H1 (cell line): ENCODE measurements around the gene TYW1B. TPM values are rescaled to one million over a fixed set of nuclear protein-coding genes. Genes with fewer than 3 reads are reported as not detected.

Experiments
- CTCF ChIA-PET: fragments of 300-600 bp; sonication (Branson Sonifier 250); formaldehyde crosslinking; loops from one replicate; lab custom pipeline; 2021; ENCODE audit not compliant: partially characterized antibody; lab: Charles Lee
- POLR2A ChIA-PET: fragments of 300-600 bp; sonication (Branson Sonifier 250); formaldehyde crosslinking; loops from one replicate; lab custom pipeline; 2021; ENCODE audit warnings: inconsistent platforms; ENCODE audit not compliant: partially characterized antibody; lab: Charles Lee
- DNase-seq, 2 experiments: peaks; one replicate each; pipeline versions ENCODE4 v3.0.0 to v3.0.0-alpha.2; 2010 to 2022; ENCODE audit warnings: low spot score in 2 of 2, low read depth in 1 of 2, mixed read lengths in 1 of 2
- FAIRE-seq: peaks from 2 replicates; lab custom pipeline; 2011; peaks lifted over from hg19 to GRCh38; lab: Jason Lieb, UNC
- H2AFZ ChIP-seq: 2 replicates; pipeline ENCODE4 v1.8.1; 2012; ENCODE audit warnings: low read length, inconsistent platforms
- H2AK5ac ChIP-seq: 2 replicates; pipeline ENCODE4 v1.6.1; 2013; ENCODE audit warnings: low read depth, low read length
- H2BK120ac ChIP-seq: replicated peaks from 2 replicates; pipeline ENCODE3; 2013; ENCODE audit warnings: low read depth, low read length, inconsistent platforms
- H2BK12ac ChIP-seq: 2 replicates; pipeline ENCODE4 v1.6.1; 2013; ENCODE audit warnings: low read depth, low read length
- H2BK15ac ChIP-seq: 2 replicates; pipeline ENCODE4 v1.6.1; 2013; ENCODE audit warnings: low read length
- H2BK20ac ChIP-seq: 2 replicates; pipeline ENCODE4 v1.6.1; 2013; ENCODE audit warnings: low read length
- H2BK5ac ChIP-seq: 2 replicates; pipeline ENCODE4 v1.6.1; 2013; ENCODE audit warnings: low read depth, low read length
- H3K14ac ChIP-seq: 2 replicates; pipeline ENCODE4 v1.6.1; 2013; ENCODE audit warnings: inconsistent platforms; ENCODE audit not compliant: insufficient read length
- H3K18ac ChIP-seq: 2 replicates; pipeline ENCODE4 v1.6.1; 2013; ENCODE audit warnings: low read length; ENCODE audit errors: extremely low read depth
- H3K23ac ChIP-seq: 2 replicates; pipeline ENCODE4 v1.6.1; 2013; ENCODE audit warnings: inconsistent platforms; ENCODE audit not compliant: insufficient read length
- H3K23me2 ChIP-seq: 2 replicates; pipeline ENCODE4 v1.6.1; 2013; ENCODE audit warnings: low read depth, low read length
- H3K27ac ChIP-seq: 2 replicates; pipeline ENCODE4 v1.6.1; 2011; ENCODE audit warnings: low read depth, low read length, inconsistent platforms
- H3K27me3 ChIP-seq, 4 experiments: replicated peaks in 1 of 4; 1 replicate in 1 of 4; 2 replicates in 3 of 4; pipeline versions ENCODE4 v1.6.1 to v1.8.1; 2011 to 2013; ENCODE audit warnings: low read length in 3 of 4, mild to moderate bottlenecking in 3 of 4, inconsistent platforms in 2 of 4, mixed read lengths in 2 of 4, moderate library complexity in 1 of 4; ENCODE audit not compliant: control insufficient read depth in 3 of 4, insufficient read depth in 3 of 4; ENCODE audit errors: extremely low read depth in 1 of 4
- H3K36me3 ChIP-seq, 4 experiments: 2 replicates each; pipeline versions ENCODE4 v1.6.1 to v1.8.1; 2011 to 2013; ENCODE audit warnings: mild to moderate bottlenecking in 4 of 4, low read length in 3 of 4, moderate library complexity in 2 of 4, control low read depth in 1 of 4, inconsistent platforms in 1 of 4; ENCODE audit not compliant: insufficient read depth in 4 of 4, control insufficient read depth in 2 of 4
- H3K4ac ChIP-seq: replicated peaks from 2 replicates; pipeline ENCODE3; 2013; ENCODE audit warnings: low read length, low read depth, mixed read lengths, inconsistent platforms; ENCODE audit not compliant: insufficient read length
- H3K4me1 ChIP-seq, 4 experiments: replicated peaks in 1 of 4; 1 replicate in 1 of 4; 2 replicates in 3 of 4; pipeline versions ENCODE4 v1.6.1 to v1.8.1; 2011 to 2013; ENCODE audit warnings: low read length in 3 of 4, inconsistent platforms in 2 of 4, mixed read lengths in 1 of 4; ENCODE audit not compliant: insufficient read depth in 4 of 4, control insufficient read depth in 3 of 4
- H3K4me2 ChIP-seq, 2 experiments: 2 replicates each; pipeline versions ENCODE4 v1.6.1 to v1.8.1; 2011 to 2013; ENCODE audit warnings: low read depth in 2 of 2, low read length in 2 of 2, control low read depth in 1 of 2, inconsistent platforms in 1 of 2, mild to moderate bottlenecking in 1 of 2; ENCODE audit not compliant: insufficient read depth in 1 of 2
- H3K4me3 ChIP-seq, 4 experiments: fragments of 200-600, 300-600 bp in 1 of 4; sonication (generic), shearing (Covaris generic), sonication (Bioruptor Twin) in 1 of 4; 2 replicates each; pipeline versions ENCODE4 v1.5.1 to v1.8.1; 2011 to 2016; ENCODE audit warnings: low read length in 4 of 4, low read depth in 3 of 4, control low read depth in 2 of 4, inconsistent platforms in 2 of 4, mild to moderate bottlenecking in 2 of 4, mixed read lengths in 1 of 4, moderate library complexity in 1 of 4; ENCODE audit not compliant: insufficient read depth in 2 of 4; ENCODE audit errors: extremely low read depth in 1 of 4
- H3K56ac ChIP-seq: replicated peaks from 2 replicates; pipeline ENCODE3; 2013; ENCODE audit warnings: low read depth, mild to moderate bottlenecking, mixed read lengths, low read length, inconsistent platforms; ENCODE audit not compliant: insufficient read length
- H3K79me1 ChIP-seq: 2 replicates; pipeline ENCODE4 v1.6.1; 2013; ENCODE audit warnings: low read depth, low read length, control low read depth
- H3K79me2 ChIP-seq, 2 experiments: 2 replicates each; pipeline versions ENCODE4 v1.6.1 to v1.8.1; 2012 to 2013; ENCODE audit warnings: low read length in 2 of 2, mild to moderate bottlenecking in 2 of 2, inconsistent platforms in 1 of 2; ENCODE audit not compliant: insufficient read depth in 2 of 2, control insufficient read depth in 1 of 2
- H3K9ac ChIP-seq, 4 experiments: replicated peaks in 1 of 4; 1 replicate in 1 of 4; 2 replicates in 3 of 4; pipeline versions ENCODE4 v1.6.1 to v1.8.1; 2011 to 2013; ENCODE audit warnings: low read depth in 3 of 4, low read length in 3 of 4, control low read depth in 2 of 4, mild to moderate bottlenecking in 2 of 4, moderate library complexity in 2 of 4, inconsistent platforms in 1 of 4; ENCODE audit errors: extremely low read depth in 1 of 4
- H3K9me3 ChIP-seq, 2 experiments: 2 replicates each; pipeline versions ENCODE4 v1.6.1 to v1.8.1; 2012 to 2013; ENCODE audit warnings: mild to moderate bottlenecking in 2 of 2, moderate library complexity in 2 of 2, control low read depth in 1 of 2, inconsistent platforms in 1 of 2, low read depth in 1 of 2, low read length in 1 of 2, mixed read lengths in 1 of 2; ENCODE audit not compliant: insufficient read depth in 2 of 2
- H4K20me1 ChIP-seq, 2 experiments: replicated peaks in 1 of 2; 2 replicates each; pipeline versions ENCODE3 to v1.8.1; 2011 to 2013; ENCODE audit warnings: inconsistent platforms in 2 of 2, low read length in 2 of 2, mild to moderate bottlenecking in 1 of 2; ENCODE audit not compliant: insufficient read depth in 2 of 2, control insufficient read depth in 1 of 2
- H4K5ac ChIP-seq: 2 replicates; pipeline ENCODE4 v1.6.1; 2013; ENCODE audit warnings: low read length, low read depth, mixed read lengths, inconsistent platforms; ENCODE audit not compliant: insufficient read length
- H4K8ac ChIP-seq: 2 replicates; pipeline ENCODE4 v1.8.0; 2013; ENCODE audit warnings: mild to moderate bottlenecking, moderate library complexity, low read length, inconsistent platforms; ENCODE audit not compliant: insufficient read depth; ENCODE audit errors: extremely low read depth
- H4K91ac ChIP-seq: replicated peaks from 2 replicates; pipeline ENCODE3; 2013; ENCODE audit warnings: low read length, mixed read lengths, inconsistent platforms; ENCODE audit not compliant: insufficient read length
- ASH2L ChIP-seq: fragments of 200-600, 300-600 bp; sonication (generic); IDR thresholded peaks from one replicate; pipeline ENCODE4 v1.7.1; 2017; ENCODE audit warnings: low read length
- CBX8 ChIP-seq: fragments of 300-800, 300-1000 bp; sonication (generic); IDR thresholded peaks from 2 replicates; pipeline ENCODE4 v1.7.1; 2016; ENCODE audit warnings: low read depth, low read length, borderline replicate concordance
- CEBPB ChIP-seq: IDR thresholded peaks from 2 replicates; pipeline ENCODE4 v1.6.1; 2012; ENCODE audit warnings: low read depth, low read length
- CTBP2 ChIP-seq: IDR thresholded peaks from 2 replicates; pipeline ENCODE4 v1.7.0; 2011; ENCODE audit warnings: borderline replicate concordance, mild to moderate bottlenecking, moderate library complexity, mixed read lengths, low read length; ENCODE audit not compliant: insufficient read depth, insufficient read length
- KDM1A ChIP-seq: fragments of 200-600, 300-600 bp; sonication (generic); IDR thresholded peaks from 2 replicates; pipeline ENCODE4 v1.7.1; 2016; ENCODE audit warnings: mild to moderate bottlenecking, low read length, borderline replicate concordance
- KDM4A ChIP-seq: IDR thresholded peaks from one replicate; pipeline ENCODE4 v1.7.1; 2012; ENCODE audit warnings: low read depth, mild to moderate bottlenecking, moderate library complexity, low read length, inconsistent platforms; ENCODE audit not compliant: severe bottlenecking
- NRF1 ChIP-seq: IDR thresholded peaks from 2 replicates; pipeline ENCODE4 v1.6.1; 2011; ENCODE audit warnings: mild to moderate bottlenecking, low read depth, low read length, improper control_type of control experiment
- PHF8 ChIP-seq: fragments of 200-600 bp; sonication (generic); conservative IDR thresholded peaks from 2 replicates; pipeline ENCODE4 v1.7.1; 2012; ENCODE audit warnings: low read depth, mild to moderate bottlenecking, inconsistent platforms, low read length, moderate library complexity
- SIX5 ChIP-seq: IDR thresholded peaks from 2 replicates; pipeline ENCODE4 v1.6.1; 2011; ENCODE audit warnings: mild to moderate bottlenecking, low read depth, low read length
- TAF1 ChIP-seq: IDR thresholded peaks from 2 replicates; pipeline ENCODE4 v1.6.1; 2011; ENCODE audit warnings: mild to moderate bottlenecking, low read depth, low read length
- TBP ChIP-seq: IDR thresholded peaks from 2 replicates; pipeline ENCODE4 v1.6.1; 2011; ENCODE audit warnings: low read depth, low read length, improper control_type of control experiment
- WGBS, 2 experiments: shearing (Covaris generic) in 1 of 2; methylation state at CpG; one replicate each; pipeline versions ENCODE4 v1.1.6 to v1.1.7; 2013 to 2015; ENCODE audit warnings: low lambda C conversion rate in 2 of 2, mixed read lengths in 2 of 2, inconsistent platforms in 1 of 2, low coverage in 1 of 2, missing lambda C conversion rate in 1 of 2; ENCODE audit not compliant: insufficient replicate concordance in 2 of 2, insufficient coverage in 1 of 2, insufficient read length in 1 of 2; ENCODE audit errors: extremely low coverage in 1 of 2, missing lambda C conversion rate in 1 of 2; 5-methylcytosine and 5-hydroxymethylcytosine counted together
- polyA plus RNA-seq, 7 experiments: library from polyadenylated mRNA; depleted of rRNA in 3 of 7; stranded (reverse) in 5 of 7; unstranded in 2 of 7; fragments of >200 nt in 5 of 7; fragments of 200-250 nt in 2 of 7; gene quantifications; 1 replicate in 5 of 7; 2 replicates in 1 of 7; 4 replicates in 1 of 7; pipeline versions ENCODE4 v1.2.1 to v1.2.3, GENCODE V29; 2011 to 2013; ENCODE audit warnings: missing spikeins in 2 of 7, mixed read lengths in 2 of 7
- total RNA-seq: library from RNA; stranded (reverse); fragmentation: NEBNext Ultra II Directional; extraction: Animal tissue kit (Norgen Biotek cat#: 25700); gene quantifications from 2 replicates; pipeline ENCODE4 v1.2.1, GENCODE V29; 2021
- TF ChIP-seq, protein P1 (sequence below): IDR thresholded peaks from 2 replicates; pipeline ENCODE4 v1.6.1; 2012; ENCODE audit warnings: inconsistent platforms
- TF ChIP-seq, protein P2 (sequence below): IDR thresholded peaks from 2 replicates; pipeline ENCODE4 v1.6.1; 2011; ENCODE audit warnings: low read depth, mild to moderate bottlenecking, low read length; ENCODE audit not compliant: insufficient read depth

TYW1B gene
- total and polyA plus RNA-seq, 2 of the 8 experiments (the other 6 are each of a cell fraction or from before 2014, with no cell fraction given) = 6.8 to 12.6 TPM

DNA sequence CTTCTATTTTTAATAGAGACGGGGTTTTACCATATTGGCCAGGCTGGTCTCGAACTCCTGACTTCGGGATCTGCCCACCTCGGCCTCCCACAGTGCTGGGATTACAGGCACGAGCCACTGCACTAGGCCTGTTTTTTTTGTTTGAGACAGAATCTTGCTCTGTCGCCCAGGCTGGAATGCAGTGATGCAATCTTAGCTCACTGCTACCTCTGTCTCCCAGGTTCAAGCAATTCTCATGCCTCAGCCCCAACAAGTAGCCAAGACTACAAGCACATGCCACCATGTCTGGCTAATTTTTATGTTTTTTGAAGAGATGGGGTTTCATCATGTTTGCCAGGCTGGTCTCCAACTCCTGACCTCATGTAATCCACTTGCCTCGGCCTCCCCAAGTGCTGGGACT lies 73.7 kb downstream of the TYW1B start:
- POLR2A ChIA-PET = no interaction called here
- H3K9ac ChIP-seq = no peak overlapping the region
- no peak overlapping the region for H4K91ac ChIP-seq
- CTCF ChIA-PET = no interaction called here
- H2BK5ac ChIP-seq = no peak overlapping the region
- H3K79me1 ChIP-seq = no peaks in the 10 kb centered on the region
- 82% methylated on average over 7 of the region's 7 CpGs; no CpG with 5 or more reads in 1 of the 2 experiments for WGBS, 2 experiments
- no peak overlapping the region for H3K27ac ChIP-seq
- no peak overlapping the region for H2BK20ac ChIP-seq
- no peak overlapping the region for H4K5ac ChIP-seq
- H4K20me1 ChIP-seq = no peaks in the 10 kb centered on the region
- H3K4me3 ChIP-seq = no peak overlapping the region
- H3K23ac ChIP-seq = no peak overlapping the region
- no peaks in the 10 kb centered on the region for H3K27me3 ChIP-seq
- no peak overlapping the region for H2BK120ac ChIP-seq
- no peak overlapping the region for H4K8ac ChIP-seq
- H3K23me2 ChIP-seq = no peaks in the 10 kb centered on the region
- no peak overlapping the region for H3K14ac ChIP-seq
- no peak overlapping the region for H3K56ac ChIP-seq
- no peak overlapping the region for H2AFZ ChIP-seq
- no peak overlapping the region for H2BK12ac ChIP-seq
- no peaks in the 10 kb centered on the region for H3K79me2 ChIP-seq
- FAIRE-seq = no peak
- H3K4me1 ChIP-seq = no peaks in the 10 kb centered on the region; a peak in 1 of 7 replicates
- no peak overlapping the region for H3K4ac ChIP-seq
- H3K18ac ChIP-seq = no peak overlapping the region
- H3K4me2 ChIP-seq = no peak overlapping the region
- DNase-seq = no peak
- no peak overlapping the region for H2BK15ac ChIP-seq
- H3K9me3 ChIP-seq = no peaks in the 10 kb centered on the region; a peak in 1 of 4 replicates
- H3K36me3 ChIP-seq = no peaks in the 10 kb centered on the region
- peak; percentile 61 for TF ChIP-seq CEBPB
- TF ChIP-seq KDM1A = no peak
- no peak for TF ChIP-seq CBX8
- TF ChIP-seq NRF1 = no peak
- no peak for TF ChIP-seq SIX5
- TF ChIP-seq ASH2L = no peak
- TF ChIP-seq, protein P1, sequence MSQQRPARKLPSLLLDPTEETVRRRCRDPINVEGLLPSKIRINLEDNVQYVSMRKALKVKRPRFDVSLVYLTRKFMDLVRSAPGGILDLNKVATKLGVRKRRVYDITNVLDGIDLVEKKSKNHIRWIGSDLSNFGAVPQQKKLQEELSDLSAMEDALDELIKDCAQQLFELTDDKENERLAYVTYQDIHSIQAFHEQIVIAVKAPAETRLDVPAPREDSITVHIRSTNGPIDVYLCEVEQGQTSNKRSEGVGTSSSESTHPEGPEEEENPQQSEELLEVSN = no peak
- no peak for TF ChIP-seq PHF8
- no peak for TF ChIP-seq TAF1
- TF ChIP-seq CTBP2 = no peak
- TF ChIP-seq, protein P2, sequence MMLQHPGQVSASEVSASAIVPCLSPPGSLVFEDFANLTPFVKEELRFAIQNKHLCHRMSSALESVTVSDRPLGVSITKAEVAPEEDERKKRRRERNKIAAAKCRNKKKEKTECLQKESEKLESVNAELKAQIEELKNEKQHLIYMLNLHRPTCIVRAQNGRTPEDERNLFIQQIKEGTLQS = 0 out of 2 replicates have a peak, but pooled peaks have one; percentile 30
- no peak for TF ChIP-seq KDM4A
- TF ChIP-seq TBP = no peak
- H2AK5ac ChIP-seq = peak overlapping the region; percentile 86; the same call in 1 of the 2 replicates
